HEK293 (cell line): ENCODE results near the gene SHISA9.

Experiments used
- CTCF ChIP-seq: fragments of 450-650 bp; formaldehyde crosslinking; IDR thresholded peaks from 2 replicates; pipeline ENCODE4 v1.5.1; 2016; ENCODE audit warnings: missing biosample characterization, missing genetic modification characterization
- GLI4 ChIP-seq: fragments of 450-650 bp; formaldehyde crosslinking; IDR thresholded peaks from 2 replicates; pipeline ENCODE4 v1.5.1; 2016; ENCODE audit warnings: missing biosample characterization, missing genetic modification characterization
- IKZF3 ChIP-seq: fragments of 450-650 bp; IDR thresholded peaks from 2 replicates; pipeline ENCODE4 v1.5.0; 2018; ENCODE audit warnings: missing biosample characterization, mild to moderate bottlenecking, missing genetic modification characterization, moderate library complexity
- MYNN ChIP-seq: fragments of 450-650 bp; formaldehyde crosslinking; IDR thresholded peaks from 2 replicates; pipeline ENCODE4 v1.5.1; 2016; ENCODE audit warnings: missing biosample characterization, missing genetic modification characterization, borderline replicate concordance
- WT1 ChIP-seq: fragments of 450-650 bp; formaldehyde crosslinking; IDR thresholded peaks from 2 replicates; pipeline ENCODE4 v1.5.1; 2016; ENCODE audit warnings: missing biosample characterization, missing genetic modification characterization
- ZBTB7A ChIP-seq: fragments of 450-650 bp; formaldehyde crosslinking; IDR thresholded peaks from 2 replicates; pipeline ENCODE4 v1.5.1; 2016; ENCODE audit warnings: low read depth, missing biosample characterization, missing genetic modification characterization
- ZNF114 ChIP-seq: fragments of 450-650 bp; formaldehyde crosslinking; IDR thresholded peaks from 2 replicates; pipeline ENCODE4 v1.5.0; 2017; ENCODE audit warnings: missing biosample characterization, missing genetic modification characterization
- ZNF138 ChIP-seq: fragments of 450-650 bp; formaldehyde crosslinking; IDR thresholded peaks from 2 replicates; pipeline ENCODE4 v1.5.1; 2016; ENCODE audit warnings: missing biosample characterization, missing genetic modification characterization, borderline replicate concordance
- ZNF140 ChIP-seq: fragments of 450-650 bp; formaldehyde crosslinking; IDR thresholded peaks from 2 replicates; pipeline ENCODE4 v1.5.1; 2016; ENCODE audit warnings: missing biosample characterization, missing genetic modification characterization
- ZNF157 ChIP-seq: fragments of 450-650 bp; formaldehyde crosslinking; IDR thresholded peaks from 2 replicates; pipeline ENCODE4 v1.5.1; 2016; ENCODE audit warnings: missing biosample characterization, missing genetic modification characterization
- ZNF175 ChIP-seq: fragments of 450-650 bp; formaldehyde crosslinking; IDR thresholded peaks from 2 replicates; pipeline ENCODE4 v1.5.1; 2016; ENCODE audit warnings: missing biosample characterization, missing genetic modification characterization
- ZNF433 ChIP-seq: fragments of 450-650 bp; formaldehyde crosslinking; IDR thresholded peaks from 2 replicates; pipeline ENCODE4 v1.5.1; 2016; ENCODE audit warnings: missing biosample characterization, missing genetic modification characterization, low read depth
- ZNF768 ChIP-seq: fragments of 450-650 bp; formaldehyde crosslinking; IDR thresholded peaks from 2 replicates; pipeline ENCODE4 v1.5.1; 2018; ENCODE audit warnings: missing biosample characterization, mild to moderate bottlenecking, missing genetic modification characterization

GRCh38 chr16:13207151-13207550, 305.8 kb downstream of the SHISA9 start:
- no peak for TF ChIP-seq ZNF140 (tag by site-specific recombination)
- no peak for TF ChIP-seq MYNN (tag by site-specific recombination)
- no peak for TF ChIP-seq IKZF3 (tag by site-specific recombination)
- no peak for TF ChIP-seq CTCF (tag by site-specific recombination)
- no peak for TF ChIP-seq ZBTB7A
- no peak for TF ChIP-seq ZNF433 (tag by site-specific recombination)
- no peak for TF ChIP-seq WT1 (tag by site-specific recombination)
- TF ChIP-seq ZNF175 (tag by site-specific recombination): no peak
- no peak for TF ChIP-seq ZNF768 (tag by site-specific recombination)
- TF ChIP-seq ZNF157 (tag by site-specific recombination): no peak
- no peak for TF ChIP-seq ZNF114 (tag by site-specific recombination)
- no peak for TF ChIP-seq ZNF138 (tag by site-specific recombination)
- no peak for TF ChIP-seq GLI4 (tag by site-specific recombination)
